RWPE1 (cell line): ENCODE data around the gene METTL15.

Experiments used
- CTCF ChIA-PET: fragments of 350-600 bp; sonication (Branson Sonifier 250); formaldehyde crosslinking; extraction: SDS; loops from one replicate; lab custom pipeline; 2021; lab: Yijun Ruan, JAX
- POLR2A ChIA-PET: fragments of 400-600 bp; formaldehyde crosslinking; extraction: SDS; loops from one replicate; lab custom pipeline; 2020; ENCODE audit warnings: antibody characterized with exemption; ENCODE audit not compliant: low non-redundant PET; lab: Yijun Ruan, JAX
- DNase-seq: peaks from one replicate; pipeline ENCODE4 v3.0.0; 2012; ENCODE audit warnings: low spot score
- H3K27ac ChIP-seq: fragments of 450-650 bp; 2 replicates; pipeline ENCODE4 v1.5.1; 2017
- CTCF ChIP-seq: fragments of 450-650 bp; conservative IDR thresholded peaks from 2 replicates; pipeline ENCODE4 v1.5.1; 2017; ENCODE audit warnings: low read depth, mild to moderate bottlenecking

METTL15 gene

GRCh38 chr11:28104425-28104824 lies 3.8 kb upstream of the METTL15 start:
- TF ChIP-seq CTCF, result no peak
- ChIA-PET POLR2A (no interaction called here), CTCF (no interaction called here)
- H3K27ac ChIP-seq, result no peak overlapping the region
- no peak for DNase-seq

DNA sequence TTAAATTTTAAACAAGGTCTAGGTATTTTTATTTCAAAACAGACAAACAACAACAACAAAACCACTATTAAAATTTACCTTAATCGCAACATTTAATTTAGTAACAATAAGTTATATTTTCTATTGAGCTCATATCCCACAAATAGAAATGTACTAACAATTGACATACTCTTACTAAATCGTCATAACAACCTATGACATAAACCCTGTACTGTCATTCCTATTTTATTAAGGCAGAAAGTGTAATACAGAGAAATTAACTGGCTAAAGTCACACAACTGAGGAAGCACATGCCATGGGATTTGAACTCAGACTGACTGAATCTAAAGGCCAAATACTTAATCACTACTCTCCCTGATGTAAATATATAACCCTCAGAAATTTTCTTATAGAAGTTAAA lies 3.2 kb upstream of the METTL15 start:
- no peak for TF ChIP-seq CTCF
- no peak for DNase-seq
- CTCF ChIA-PET, result no interaction called here
- no peak overlapping the region for H3K27ac ChIP-seq
- POLR2A ChIA-PET, result no interaction called here

DNA sequence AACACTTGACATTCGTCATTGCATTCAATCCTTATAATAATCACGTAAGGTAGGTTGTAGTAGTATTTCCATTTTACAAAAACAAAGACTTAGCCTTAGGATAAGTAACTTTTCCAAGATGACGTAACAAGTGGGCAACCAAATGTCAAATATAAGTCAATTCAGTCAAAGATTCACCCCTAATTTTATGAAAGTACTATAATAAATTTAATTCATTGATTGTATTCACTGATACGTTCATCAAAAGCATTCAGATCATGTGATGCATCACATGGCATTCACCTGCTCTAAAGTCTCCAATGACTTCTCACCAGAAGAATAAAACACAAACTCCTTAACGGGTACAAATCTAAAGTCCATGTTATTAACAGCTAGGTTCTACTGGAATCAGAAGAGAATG lies 2.3 kb upstream of the METTL15 start:
- POLR2A ChIA-PET, result interaction anchor here (0.6 to 0.7 kb wide), 3 partner anchors 25 to 595 kb away, joined by 5 to 17 read pairs (median 8); no protein-coding TSS in a partner anchor
- TF ChIP-seq CTCF, result no peak
- CTCF ChIA-PET, result no interaction called here
- DNase-seq, result no peak
- no peak overlapping the region for H3K27ac ChIP-seq

DNA sequence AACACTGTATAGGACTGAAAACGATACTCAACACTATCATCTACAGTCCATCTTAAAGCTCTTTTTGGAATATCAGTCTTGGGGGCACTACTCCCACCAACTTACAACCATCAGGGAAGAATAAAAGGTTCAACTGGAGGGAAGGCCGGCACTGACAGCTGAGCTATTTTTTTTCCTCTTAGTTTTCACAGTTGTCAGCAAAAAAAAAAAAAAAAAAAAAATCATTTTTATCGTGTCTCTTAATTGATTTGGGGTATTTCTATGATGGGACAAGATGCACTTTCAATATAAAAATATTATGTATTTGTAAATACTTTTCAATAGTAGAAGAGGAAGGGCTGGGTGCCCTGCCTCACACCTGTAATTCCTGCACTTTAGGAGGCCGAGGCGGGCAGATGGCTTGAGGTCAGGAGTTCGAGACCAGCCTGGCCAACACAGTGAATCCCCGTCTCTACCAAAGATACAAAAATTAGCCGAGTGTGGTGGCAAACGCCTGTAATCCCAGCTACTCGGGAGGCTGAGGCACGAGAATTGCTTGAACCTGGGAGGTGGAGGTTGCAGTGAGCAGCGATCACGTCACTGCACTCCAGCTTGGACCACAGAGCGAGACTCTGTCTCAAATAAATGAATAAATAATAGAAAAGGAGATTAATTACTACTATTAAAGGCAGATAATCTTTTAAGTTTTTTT lies 1.7 kb upstream of the METTL15 start:
- TF ChIP-seq CTCF, result no peak
- POLR2A ChIA-PET, result interaction anchor here (0.6 to 0.7 kb wide), 4 partner anchors 26 to 594 kb away, joined by 4 to 17 read pairs (median 6); no protein-coding TSS in a partner anchor
- H3K27ac ChIP-seq, result peak overlapping the region; percentile 65
- CTCF ChIA-PET, result no interaction called here
- DNase-seq, result no peak

DNA sequence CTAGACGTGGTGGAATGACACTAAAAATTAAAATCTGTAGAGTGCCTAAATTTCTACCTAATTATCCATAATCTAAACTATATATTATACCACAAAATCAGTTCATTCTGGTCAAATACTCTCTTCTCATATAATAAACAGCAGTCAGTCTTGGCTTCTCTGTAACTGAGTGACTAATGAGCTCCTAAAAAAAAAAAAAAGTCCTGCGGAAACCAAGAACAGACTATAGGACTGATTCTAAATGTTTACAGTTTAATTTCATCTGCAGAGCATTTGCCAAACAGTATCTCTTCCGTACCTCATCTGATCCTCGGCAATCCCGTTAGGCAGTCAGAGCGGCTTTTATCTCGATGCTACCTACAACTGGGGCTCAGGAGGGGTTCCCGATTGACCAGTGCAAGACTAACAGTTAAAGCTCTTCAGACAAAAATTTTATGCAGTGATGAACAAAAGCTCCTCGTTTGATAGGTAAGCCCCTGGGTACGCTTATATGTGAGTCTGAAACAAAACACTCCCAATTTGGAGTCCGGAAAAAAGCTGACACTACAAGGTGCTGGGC lies 918 bp upstream of the METTL15 start:
- ChIA-PET CTCF (interaction anchor here (0.6 kb wide), 1 partner anchor 265 kb away, joined by 4 read pairs; no protein-coding TSS in a partner anchor), POLR2A (interaction anchor here (0.6 kb wide), 1 partner anchor 34 kb away, joined by 4 read pairs; no protein-coding TSS in a partner anchor)
- peak; percentile 3 for DNase-seq
- peak overlapping the region; percentile 91 for H3K27ac ChIP-seq
- TF ChIP-seq CTCF, result no peak

DNA sequence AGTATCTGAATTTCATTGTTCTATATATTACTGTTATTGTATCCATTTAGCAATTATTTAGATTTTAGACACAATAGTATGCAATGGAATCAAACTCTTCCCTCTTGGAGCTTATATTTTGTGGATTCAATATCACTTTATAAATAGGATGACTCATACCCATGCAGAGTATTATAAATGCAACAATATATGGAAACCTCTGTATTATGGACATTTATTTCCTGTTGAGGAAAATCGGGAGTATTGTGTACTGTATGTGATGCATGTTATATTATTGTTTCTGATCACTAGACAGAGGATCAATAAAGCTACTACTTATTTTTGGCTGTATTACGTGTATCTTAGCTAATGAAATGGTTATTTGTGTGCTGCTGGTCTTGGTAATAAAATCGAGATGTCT lies 770 bp downstream of the METTL15 start:
- CTCF ChIA-PET, result no interaction called here
- DNase-seq, result no peak
- POLR2A ChIA-PET, result no interaction called here
- no peak overlapping the region for H3K27ac ChIP-seq
- no peak for TF ChIP-seq CTCF
